ENCODE data around the gene DCLK1. TPM values are rescaled to one million over a fixed set of nuclear protein-coding genes. Genes with fewer than 3 reads are reported as not detected.

Gene DCLK1
- total RNA-seq, 1 donor from 2014 or later, result under 0.01 TPM

DNA sequence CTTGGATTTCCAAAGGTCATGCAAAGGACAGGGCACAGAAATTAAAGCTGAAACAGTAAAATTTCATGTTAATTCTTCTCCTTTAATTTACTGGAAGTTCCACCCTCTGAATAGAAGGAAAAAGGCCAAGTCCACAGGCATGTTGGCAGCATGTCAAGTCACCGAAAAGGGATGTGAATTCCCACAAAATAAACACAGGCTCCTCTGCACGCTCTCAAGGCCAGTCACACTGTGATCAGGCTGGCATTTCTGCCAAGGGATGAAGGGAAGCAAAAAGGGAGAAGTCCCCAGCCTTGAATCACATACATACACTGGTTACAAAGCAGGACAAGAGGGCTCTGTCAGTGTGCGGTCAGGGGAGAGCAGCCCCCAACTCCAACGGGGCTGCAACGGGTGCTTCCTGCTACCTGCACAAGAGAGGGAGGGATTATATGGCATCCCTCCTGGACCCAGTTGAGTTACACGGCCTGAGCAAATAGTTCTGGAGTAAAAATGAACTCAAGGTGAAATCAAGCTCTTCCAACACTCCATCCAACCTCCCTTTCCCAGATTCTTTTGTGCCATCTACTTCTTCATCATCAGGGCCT lies 6.9 kb downstream of the DCLK1 start:
- FAIRE-seq, result no peak
- TF ChIP-seq, protein P1, sequence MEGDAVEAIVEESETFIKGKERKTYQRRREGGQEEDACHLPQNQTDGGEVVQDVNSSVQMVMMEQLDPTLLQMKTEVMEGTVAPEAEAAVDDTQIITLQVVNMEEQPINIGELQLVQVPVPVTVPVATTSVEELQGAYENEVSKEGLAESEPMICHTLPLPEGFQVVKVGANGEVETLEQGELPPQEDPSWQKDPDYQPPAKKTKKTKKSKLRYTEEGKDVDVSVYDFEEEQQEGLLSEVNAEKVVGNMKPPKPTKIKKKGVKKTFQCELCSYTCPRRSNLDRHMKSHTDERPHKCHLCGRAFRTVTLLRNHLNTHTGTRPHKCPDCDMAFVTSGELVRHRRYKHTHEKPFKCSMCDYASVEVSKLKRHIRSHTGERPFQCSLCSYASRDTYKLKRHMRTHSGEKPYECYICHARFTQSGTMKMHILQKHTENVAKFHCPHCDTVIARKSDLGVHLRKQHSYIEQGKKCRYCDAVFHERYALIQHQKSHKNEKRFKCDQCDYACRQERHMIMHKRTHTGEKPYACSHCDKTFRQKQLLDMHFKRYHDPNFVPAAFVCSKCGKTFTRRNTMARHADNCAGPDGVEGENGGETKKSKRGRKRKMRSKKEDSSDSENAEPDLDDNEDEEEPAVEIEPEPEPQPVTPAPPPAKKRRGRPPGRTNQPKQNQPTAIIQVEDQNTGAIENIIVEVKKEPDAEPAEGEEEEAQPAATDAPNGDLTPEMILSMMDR (IDR thresholded peaks at IDR 0.05; ENCODE audit: insufficient read depth, low read length, severe bottlenecking), result no peak

DNA sequence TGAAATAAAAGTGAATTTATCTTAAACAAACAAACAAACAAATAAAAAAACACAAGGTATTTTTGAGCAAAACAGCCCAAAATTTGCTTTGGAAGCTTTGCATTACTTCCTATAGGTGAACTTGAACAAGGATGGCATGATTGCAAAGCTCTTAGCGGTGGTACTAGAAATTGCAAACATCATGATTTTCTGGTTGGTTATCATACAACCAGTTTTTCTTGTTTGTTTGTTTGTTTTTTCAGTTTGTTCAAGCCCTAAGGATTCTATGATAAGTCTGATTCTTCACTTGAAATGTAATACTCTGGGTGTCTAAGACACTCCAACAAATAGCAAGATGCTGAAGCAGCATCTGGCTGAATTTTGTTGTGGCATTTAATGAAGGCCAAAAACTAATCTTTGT lies 15.9 kb downstream of the DCLK1 start:
- TF ChIP-seq, protein P1 (IDR thresholded peaks at IDR 0.05; ENCODE audit: insufficient read depth, low read length, severe bottlenecking), result no peak
- Histone ChIP-seq H3K36me3 (ENCODE audit: control insufficient read depth, insufficient read depth, low read length) (no peaks in the 10 kb centered on the region), H3K27me3 (ENCODE audit: control insufficient read depth, insufficient read depth, low read length) (no peaks in the 10 kb centered on the region), H3K4me3 (ENCODE audit: low read depth, low read length) (no peak overlapping the region)
- FAIRE-seq, result no peak
- no peak for DNase-seq (ENCODE audit: low read depth)

More for the DNA sequence above, 6.9 kb downstream of the DCLK1 start:
- no peaks in the 10 kb centered on the region for H3K36me3 ChIP-seq (ENCODE audit: control insufficient read depth, insufficient read depth, low read length)
- peaks cover 3% of the 10 kb centered on the region for H3K27me3 ChIP-seq (ENCODE audit: control insufficient read depth, insufficient read depth, low read length)
- no peak for DNase-seq (ENCODE audit: low read depth)
- H3K4me3 ChIP-seq (ENCODE audit: low read depth, low read length), result no peak overlapping the region

DNA sequence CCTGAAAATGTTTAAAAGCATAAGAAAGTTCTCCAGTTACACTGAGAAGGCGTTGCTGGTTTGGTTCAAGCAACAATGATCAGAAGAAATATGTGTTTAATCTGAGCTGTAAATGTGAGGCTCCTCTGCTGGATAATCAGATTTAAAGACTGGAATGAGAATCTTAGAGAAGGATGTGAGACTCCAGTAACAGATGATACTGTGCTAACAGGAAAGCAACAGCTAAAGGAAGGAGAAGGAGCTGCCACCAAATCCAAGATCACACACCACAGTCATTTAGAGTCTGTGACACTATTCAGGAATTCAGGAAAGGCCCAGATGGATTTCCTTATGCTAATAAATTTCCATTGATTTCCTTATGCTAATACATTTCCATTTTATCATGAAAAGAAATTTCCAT lies 16.9 kb downstream of the DCLK1 start:
- TF ChIP-seq, protein P1 (IDR thresholded peaks at IDR 0.05; ENCODE audit: insufficient read depth, low read length, severe bottlenecking), result no peak
- no peak for FAIRE-seq

DNA sequence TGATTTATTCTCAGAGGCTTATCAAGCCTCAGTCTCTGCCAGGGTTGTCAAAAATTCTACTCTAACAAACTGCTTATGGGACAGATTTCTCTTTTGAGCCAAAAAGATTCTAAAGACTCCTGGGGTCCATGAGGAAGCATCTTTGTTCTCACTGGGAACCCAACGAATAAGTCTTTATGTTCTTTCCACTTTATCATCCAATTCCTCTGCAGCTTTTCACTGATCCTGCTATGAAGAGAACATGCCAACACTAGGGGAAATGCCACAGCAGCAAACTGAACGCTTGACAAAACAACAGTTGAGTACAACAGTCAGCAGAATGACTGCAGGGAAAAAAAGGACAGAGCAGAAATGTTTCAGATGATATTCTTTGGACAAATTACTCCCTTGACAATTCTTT lies 22.2 kb downstream of the DCLK1 start:
- FAIRE-seq (no peak), DNase-seq (ENCODE audit: low read depth) (no peak)
- TF ChIP-seq, protein P1 (IDR thresholded peaks at IDR 0.05; ENCODE audit: insufficient read depth, low read length, severe bottlenecking), result no peak
- Histone ChIP-seq H3K4me3 (ENCODE audit: low read depth, low read length) (no peak overlapping the region), H3K36me3 (ENCODE audit: control insufficient read depth, insufficient read depth, low read length) (no peaks in the 10 kb centered on the region), H3K27me3 (ENCODE audit: control insufficient read depth, insufficient read depth, low read length) (no peaks in the 10 kb centered on the region)

More for the DNA sequence above, 16.9 kb downstream of the DCLK1 start:
- no peaks in the 10 kb centered on the region for H3K27me3 ChIP-seq (ENCODE audit: control insufficient read depth, insufficient read depth, low read length)
- no peak overlapping the region for H3K4me3 ChIP-seq (ENCODE audit: low read depth, low read length)
- no peaks in the 10 kb centered on the region for H3K36me3 ChIP-seq (ENCODE audit: control insufficient read depth, insufficient read depth, low read length)
- DNase-seq (ENCODE audit: low read depth), result no peak

DNA sequence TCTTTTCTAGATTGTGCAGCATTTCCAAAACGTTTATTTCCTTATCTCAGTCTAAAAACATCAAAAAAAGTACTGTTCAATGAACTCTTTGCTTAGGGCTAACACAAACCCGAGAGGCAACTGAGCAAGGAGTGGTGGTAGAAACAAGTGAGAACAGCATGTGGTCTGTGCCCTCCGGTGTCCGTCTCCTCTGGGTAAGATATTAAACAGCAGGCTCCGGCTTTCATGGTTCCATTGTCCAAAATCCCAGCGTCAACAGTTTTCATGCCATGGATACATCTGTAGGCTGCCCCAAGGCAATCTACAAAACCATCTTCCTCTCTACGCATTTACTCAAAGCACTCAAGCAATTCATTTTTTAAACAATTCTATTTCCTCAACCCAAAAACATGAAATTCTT lies 22.8 kb downstream of the DCLK1 start:
- Histone ChIP-seq H3K36me3 (ENCODE audit: control insufficient read depth, insufficient read depth, low read length) (no peaks in the 10 kb centered on the region), H3K4me3 (ENCODE audit: low read depth, low read length) (no peak overlapping the region), H3K27me3 (ENCODE audit: control insufficient read depth, insufficient read depth, low read length) (no peaks in the 10 kb centered on the region)
- TF ChIP-seq, protein P1 (IDR thresholded peaks at IDR 0.05; ENCODE audit: insufficient read depth, low read length, severe bottlenecking), result no peak
- no peak for FAIRE-seq
- DNase-seq (ENCODE audit: low read depth), result no peak

DNA sequence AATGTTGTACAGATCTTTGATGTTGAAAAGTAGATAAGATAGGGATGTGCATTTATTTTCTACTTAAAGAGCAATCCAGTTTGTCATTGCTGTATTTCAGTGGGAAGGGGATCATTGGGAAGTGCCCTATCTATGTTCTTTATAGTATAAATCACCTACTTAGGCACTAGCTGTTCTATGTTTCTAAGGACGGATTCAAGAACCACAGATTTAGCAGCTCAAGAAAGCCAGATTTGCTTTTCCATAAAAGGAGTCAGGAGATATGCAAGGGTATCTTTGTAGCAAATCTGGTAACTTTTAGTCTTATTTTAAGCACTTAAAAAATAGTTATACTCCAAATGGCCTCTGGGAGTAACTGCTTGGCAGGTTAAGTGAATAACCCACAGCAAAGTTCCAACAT lies 23.7 kb downstream of the DCLK1 start:
- TF ChIP-seq, protein P1 (IDR thresholded peaks at IDR 0.05; ENCODE audit: insufficient read depth, low read length, severe bottlenecking), result no peak
- no peak for FAIRE-seq

More for the DNA sequence above, 23.7 kb downstream of the DCLK1 start:
- no peak for DNase-seq (ENCODE audit: low read depth)
- Histone ChIP-seq H3K36me3 (ENCODE audit: control insufficient read depth, insufficient read depth, low read length) (no peaks in the 10 kb centered on the region), H3K27me3 (ENCODE audit: control insufficient read depth, insufficient read depth, low read length) (no peaks in the 10 kb centered on the region), H3K4me3 (ENCODE audit: low read depth, low read length) (no peak overlapping the region)
